DND-41 (cell line): Measurements from ENCODE around the gene NUP35.

ENCODE experiments used
- ATAC-seq: fragments of 200-7000 bp; cut with Tn5 transposase; 3 replicates; pipeline ENCODE4 v1.9.1; 2021; ENCODE audit warnings: low read depth; ENCODE audit not compliant: insufficient read depth
- DNase-seq: peaks from one replicate; pipeline ENCODE4 v3.0.0-alpha.2; 2020
- H2AFZ ChIP-seq: 2 replicates; pipeline ENCODE4 v1.6.0; 2012; ENCODE audit warnings: low read depth, low read length
- H3K27ac ChIP-seq: 2 replicates; pipeline ENCODE4 v1.5.1; 2012; ENCODE audit warnings: low read length, inconsistent platforms
- H3K27me3 ChIP-seq: fragments of 200-600 bp; sonication (generic); 2 replicates; pipeline ENCODE4 v1.6.0; 2012; ENCODE audit warnings: low read length, mild to moderate bottlenecking, inconsistent platforms; ENCODE audit not compliant: insufficient read depth, poor library complexity
- H3K36me3 ChIP-seq: 2 replicates; pipeline ENCODE4 v1.5.1; 2012; ENCODE audit warnings: low read length, inconsistent platforms; ENCODE audit not compliant: insufficient read depth
- H3K4me1 ChIP-seq: 2 replicates; pipeline ENCODE4 v1.5.1; 2012; ENCODE audit warnings: mild to moderate bottlenecking, low read length; ENCODE audit not compliant: insufficient read depth
- H3K4me2 ChIP-seq: 2 replicates; pipeline ENCODE4 v1.6.0; 2012; ENCODE audit warnings: mild to moderate bottlenecking, moderate library complexity, low read length, inconsistent platforms; ENCODE audit not compliant: insufficient read depth
- H3K4me3 ChIP-seq, 2 experiments: fragments of 200-600 bp in 1 of 2; shearing (Covaris generic) in 1 of 2; 2 replicates each; pipeline ENCODE4 v1.5.1; 2012 to 2016; ENCODE audit warnings: inconsistent platforms in 2 of 2, low read length in 2 of 2, mild to moderate bottlenecking in 2 of 2, low read depth in 1 of 2, moderate library complexity in 1 of 2
- H3K79me2 ChIP-seq: 2 replicates; pipeline ENCODE4 v1.6.0; 2012; ENCODE audit warnings: low read length, inconsistent platforms; ENCODE audit not compliant: insufficient read depth
- H3K9ac ChIP-seq: 2 replicates; pipeline ENCODE4 v1.6.0; 2012; ENCODE audit warnings: low read depth, mild to moderate bottlenecking, inconsistent platforms, low read length, moderate library complexity
- H3K9me3 ChIP-seq: 2 replicates; pipeline ENCODE4 v1.5.1; 2012; ENCODE audit warnings: low read length, moderate library complexity, mild to moderate bottlenecking, inconsistent platforms; ENCODE audit not compliant: insufficient read depth, severe bottlenecking
- H4K20me1 ChIP-seq: 2 replicates; pipeline ENCODE4 v1.6.0; 2012; ENCODE audit warnings: low read length; ENCODE audit not compliant: insufficient read depth
- CTCF ChIP-seq: IDR thresholded peaks from 2 replicates; pipeline ENCODE4 v1.5.1; 2012; ENCODE audit warnings: borderline replicate concordance, low read length, moderate library complexity, mild to moderate bottlenecking; ENCODE audit not compliant: poor library complexity, severe bottlenecking; ENCODE audit errors: extremely low read depth
- EZH2 ChIP-seq: IDR thresholded peaks from 3 replicates; pipeline ENCODE4 v1.6.1; 2012; ENCODE audit warnings: borderline replicate concordance, low read depth, mild to moderate bottlenecking, moderate library complexity, low read length, inconsistent platforms; ENCODE audit not compliant: severe bottlenecking

The NUP35 gene

GRCh38 chr2:183195998-183196409, 71.8 kb downstream of the NUP35 start:
- Histone ChIP-seq H3K4me3 (no peak overlapping the region), H3K9me3 (no peaks in the 10 kb centered on the region), H4K20me1 (no peaks in the 10 kb centered on the region), H3K79me2 (no peaks in the 10 kb centered on the region), H3K36me3 (peaks cover 19% of the 10 kb centered on the region; the same call in 1 of the 2 replicates), H2AFZ (no peak overlapping the region), H3K27ac (peak overlapping the region; percentile 28; the same call in 1 of the 2 replicates), H3K4me2 (no peak overlapping the region), H3K27me3 (no peaks in the 10 kb centered on the region), H3K9ac (no peak overlapping the region), H3K4me1 (no peaks in the 10 kb centered on the region)
- ATAC-seq (no peak), DNase-seq (no peak)
- TF ChIP-seq EZH2 (no peak), CTCF (no peak)

- H2AFZ ChIP-seq: no peak overlapping the region
- H3K4me2 ChIP-seq: no peak overlapping the region
- no peak overlapping the region for H3K9ac ChIP-seq
- H3K27me3 ChIP-seq: no peaks in the 10 kb centered on the region
- ATAC-seq (no peak), DNase-seq (no peak)
- no peaks in the 10 kb centered on the region for H3K4me1 ChIP-seq
- peaks cover 3% of the 10 kb centered on the region; the same call in 1 of the 2 replicates for H3K36me3 ChIP-seq
- no peak overlapping the region for H3K27ac ChIP-seq
- peaks cover 4% of the 10 kb centered on the region for H3K9me3 ChIP-seq
- H3K4me3 ChIP-seq: no peak overlapping the region
- no peaks in the 10 kb centered on the region for H3K79me2 ChIP-seq
- TF ChIP-seq CTCF: no peak
- TF ChIP-seq EZH2: no peak
- no peaks in the 10 kb centered on the region for H4K20me1 ChIP-seq
Measured at GRCh38 chr2:183204397-183204796, 80.2 kb downstream of the NUP35 start.

- no peak for DNase-seq
Measured at GRCh38 chr2:183207110-183207509, 82.9 kb downstream of the NUP35 start.

More at GRCh38 chr2:183207110-183207509, 82.9 kb downstream of the NUP35 start:
- Histone ChIP-seq H3K9ac (no peak overlapping the region), H4K20me1 (no peaks in the 10 kb centered on the region), H3K4me3 (no peak overlapping the region), H3K4me1 (no peaks in the 10 kb centered on the region), H3K36me3 (peaks cover 8% of the 10 kb centered on the region; the same call in 1 of the 2 replicates), H3K4me2 (no peak overlapping the region), H3K79me2 (no peaks in the 10 kb centered on the region), H3K27me3 (no peaks in the 10 kb centered on the region), H3K9me3 (peaks cover 7% of the 10 kb centered on the region), H2AFZ (no peak overlapping the region), H3K27ac (no peak overlapping the region)
- TF ChIP-seq CTCF: no peak
- TF ChIP-seq EZH2: no peak
- ATAC-seq: no peak
